ENCODE results near the gene TTC8.
"Not testable (repeated sequence)": the region's sequence is repeated elsewhere in the genome, so short reads cannot be mapped to it uniquely, and the experiment has no call there.

The TTC8 gene

DNA sequence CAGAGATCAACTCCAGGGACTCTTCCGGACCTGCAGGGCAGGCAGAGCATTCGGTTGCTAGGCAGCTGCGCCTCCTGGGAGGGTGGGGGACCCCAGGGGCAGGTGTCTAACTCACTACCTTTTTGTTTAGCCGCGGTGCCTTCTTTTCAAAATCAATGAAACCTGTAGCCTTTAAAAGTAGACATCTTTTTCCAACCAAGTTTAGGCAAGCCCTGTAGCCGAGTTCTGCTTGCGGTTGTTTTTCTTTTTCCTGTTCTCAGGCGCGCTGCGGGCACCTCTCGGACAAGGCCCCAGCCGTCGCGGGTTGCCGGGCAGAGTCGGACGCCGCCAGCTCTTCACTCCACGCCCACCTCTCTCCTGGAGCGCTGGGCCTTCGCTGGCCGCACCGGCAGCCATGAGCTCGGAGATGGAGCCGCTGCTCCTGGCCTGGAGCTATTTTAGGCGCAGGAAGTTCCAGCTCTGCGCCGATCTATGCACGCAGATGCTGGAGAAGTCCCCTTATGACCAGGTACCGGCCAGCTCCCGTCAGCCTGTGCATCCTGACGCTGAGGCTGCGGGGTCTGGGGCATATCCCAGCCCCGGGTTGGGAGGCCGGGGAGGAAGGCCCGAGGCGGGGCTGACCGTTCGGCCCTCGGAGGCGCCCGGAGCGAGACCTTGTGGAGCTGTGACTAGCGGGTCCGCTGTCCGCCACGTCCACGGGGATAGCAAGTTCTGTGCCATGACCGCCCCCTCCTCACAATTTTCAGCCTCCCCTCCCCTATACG, at the start of gene TTC8:
Gene TTC8, plus strand, starts transcription at position 338 of the 764 bp plus-strand sequence. Its CDS starts 57 bp downstream, at position 395.
- FAIRE-seq: peak; percentile 5

DNA sequence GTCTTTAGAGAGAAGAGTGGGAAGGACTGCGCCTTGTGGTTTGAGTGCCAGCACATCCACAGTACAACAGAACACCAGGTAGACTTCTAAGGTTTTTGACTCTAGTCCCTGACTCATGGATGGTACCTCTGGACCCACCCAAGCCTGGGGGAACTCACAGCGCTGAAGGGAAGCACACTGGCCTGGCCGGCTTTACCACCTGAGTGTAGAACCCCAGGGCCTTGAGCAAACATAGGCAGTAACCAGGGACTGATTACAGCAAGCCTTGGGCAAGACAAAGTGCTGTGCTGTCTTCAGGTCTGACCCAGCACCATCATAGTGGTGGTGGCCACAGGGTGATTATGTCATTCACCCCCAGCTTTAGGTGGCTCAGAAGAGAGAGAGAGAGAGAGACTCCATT, 48.9 kb upstream of the TTC8 start:
- FAIRE-seq: no peak

DNA sequence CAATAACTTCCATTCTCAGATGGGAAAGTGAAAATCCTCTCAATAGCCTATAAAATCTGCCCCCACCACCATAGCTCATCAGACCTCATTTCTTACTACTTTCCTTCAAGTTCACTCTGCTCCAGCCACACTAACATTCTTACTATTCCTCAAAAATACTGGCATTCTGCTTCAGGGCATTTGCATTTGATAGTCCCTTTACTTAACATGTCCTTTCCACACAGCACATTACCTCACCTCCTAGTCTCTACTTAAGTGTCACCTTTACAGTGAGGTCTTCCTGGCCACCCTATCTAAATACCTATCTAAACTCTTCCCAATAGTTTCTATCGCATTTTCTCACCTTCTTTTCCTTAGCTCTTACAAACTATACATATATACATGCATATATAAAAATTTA, 38.5 kb upstream of the TTC8 start:
- FAIRE-seq: no peak

DNA sequence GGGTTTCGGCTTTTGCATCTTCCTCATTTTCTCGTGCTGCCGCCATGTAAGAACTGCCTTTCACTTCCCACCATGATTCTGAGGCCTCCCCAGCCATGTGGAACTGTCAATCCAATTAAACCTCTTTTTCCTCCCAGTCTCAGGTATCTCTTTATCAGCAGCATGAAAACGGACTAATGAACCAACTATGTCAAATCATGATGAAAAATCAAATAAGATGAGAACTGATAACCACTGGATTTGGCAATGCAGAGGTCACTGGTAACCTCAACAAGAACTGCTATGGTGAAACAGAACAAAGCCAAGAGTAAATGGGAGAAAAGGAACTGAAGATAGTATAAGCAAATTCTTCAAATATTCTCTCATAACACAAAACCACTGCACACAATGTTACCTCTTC, 37.7 kb upstream of the TTC8 start:
- no peak for FAIRE-seq

DNA sequence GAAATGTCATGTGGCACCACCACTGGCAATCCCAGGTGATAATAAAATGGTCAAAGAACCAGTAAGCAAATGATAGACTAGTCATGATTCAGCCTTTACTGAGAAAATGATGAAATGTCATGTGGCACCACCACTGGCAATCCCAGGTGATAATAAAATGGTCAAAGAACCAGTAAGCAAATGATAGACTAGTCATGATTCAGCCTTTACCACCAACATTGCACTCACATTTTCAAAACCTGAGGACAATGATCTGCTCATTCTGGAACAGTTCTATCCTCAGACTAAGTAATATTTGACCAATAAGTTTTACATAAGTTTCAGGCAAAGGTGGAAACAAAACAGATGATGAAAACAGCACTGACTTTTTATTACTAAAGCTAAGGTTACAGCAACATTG, 34.9 kb upstream of the TTC8 start:
- FAIRE-seq: peak; percentile 53

DNA sequence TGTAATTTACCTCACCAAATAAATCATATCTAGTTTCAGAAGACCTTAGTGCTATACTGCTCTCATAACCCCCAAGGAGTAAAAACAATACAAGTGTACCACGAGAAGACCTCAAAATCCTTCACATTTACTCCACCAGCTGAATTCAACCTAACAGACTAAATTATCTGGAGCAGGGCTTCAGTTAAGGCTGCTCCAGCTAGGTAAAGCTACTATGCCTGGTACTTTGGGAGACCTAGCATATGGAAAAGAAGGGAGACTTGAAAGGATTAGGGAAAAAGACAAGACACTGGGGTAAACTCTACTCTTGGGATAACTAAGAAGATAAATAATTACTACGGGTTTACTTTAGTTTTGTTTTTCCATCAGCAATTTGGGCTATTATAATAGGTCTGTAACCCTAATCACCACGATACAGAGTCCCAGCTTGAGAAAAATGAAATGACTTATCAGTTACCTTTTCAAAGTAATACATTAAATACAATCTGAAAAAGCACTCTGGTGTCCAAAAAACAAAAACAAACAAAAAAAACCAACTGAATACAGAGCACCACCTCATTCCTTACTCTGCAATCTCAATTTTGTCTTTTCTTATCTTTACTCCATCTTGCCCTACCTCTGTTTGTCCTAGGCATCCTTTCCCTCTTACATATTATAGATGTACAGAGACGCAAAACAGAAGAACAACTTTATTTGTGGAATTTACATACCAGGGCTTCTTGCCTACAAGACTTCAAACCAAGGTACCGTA, 33.8 kb upstream of the TTC8 start:
- FAIRE-seq: no peak

DNA sequence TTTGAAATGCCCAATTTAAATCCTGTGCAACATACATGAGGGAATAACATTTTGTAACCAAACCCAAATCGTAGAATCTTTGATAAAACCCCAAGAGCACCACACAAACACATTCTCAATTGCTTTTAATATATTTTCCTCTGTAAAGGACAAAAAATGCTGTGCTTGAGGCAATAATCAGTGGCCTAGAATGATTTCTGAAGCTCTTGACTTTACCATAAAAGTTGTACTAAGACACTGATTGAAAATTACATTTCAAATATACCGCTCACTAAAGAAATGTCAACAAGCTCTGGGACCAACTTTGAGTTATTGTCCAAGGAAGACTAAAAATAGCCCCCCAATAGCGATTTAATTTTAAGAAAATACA, 33.2 kb upstream of the TTC8 start:
- FAIRE-seq: no peak

DNA sequence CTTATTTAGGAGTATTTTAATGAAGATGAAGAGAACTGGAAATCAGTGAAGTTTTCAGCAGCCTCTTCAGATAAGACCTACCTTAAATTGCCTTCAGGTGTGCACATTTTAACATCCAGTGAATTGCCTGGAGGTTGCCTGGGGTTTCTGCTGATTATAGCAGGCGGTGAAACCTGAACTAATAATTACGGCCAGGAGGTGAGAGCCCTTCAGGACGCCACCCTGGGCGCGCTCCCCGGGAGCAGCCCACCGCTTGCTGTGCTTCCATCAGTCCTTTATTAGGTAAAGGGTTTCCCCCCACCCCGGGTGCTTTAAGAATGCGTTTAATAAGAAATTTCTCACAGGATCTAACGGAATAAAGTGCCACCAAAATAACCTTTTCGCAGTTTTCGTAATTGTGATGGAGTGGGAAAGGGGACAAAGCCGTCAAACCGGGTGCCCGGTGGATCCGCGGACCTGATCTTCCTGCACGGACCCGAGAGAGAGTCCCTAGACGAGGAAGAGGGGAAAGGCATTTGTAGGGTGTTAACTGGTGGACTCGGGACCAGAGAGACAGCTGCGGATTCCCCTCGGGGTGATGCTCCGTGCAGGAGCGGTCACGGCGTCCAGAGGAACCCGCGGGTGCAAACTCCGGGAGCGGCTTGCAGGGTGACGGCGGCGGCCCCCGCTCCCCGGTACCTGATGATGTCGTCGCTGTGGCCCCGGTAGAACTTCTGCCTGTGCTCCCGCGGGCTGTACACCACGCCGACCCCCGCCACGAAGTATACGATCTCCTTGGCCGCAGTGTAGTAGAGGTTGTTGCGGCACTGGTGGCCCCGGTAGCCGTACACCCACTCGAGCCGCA, 32.6 kb upstream of the TTC8 start:
- FAIRE-seq: no peak

DNA sequence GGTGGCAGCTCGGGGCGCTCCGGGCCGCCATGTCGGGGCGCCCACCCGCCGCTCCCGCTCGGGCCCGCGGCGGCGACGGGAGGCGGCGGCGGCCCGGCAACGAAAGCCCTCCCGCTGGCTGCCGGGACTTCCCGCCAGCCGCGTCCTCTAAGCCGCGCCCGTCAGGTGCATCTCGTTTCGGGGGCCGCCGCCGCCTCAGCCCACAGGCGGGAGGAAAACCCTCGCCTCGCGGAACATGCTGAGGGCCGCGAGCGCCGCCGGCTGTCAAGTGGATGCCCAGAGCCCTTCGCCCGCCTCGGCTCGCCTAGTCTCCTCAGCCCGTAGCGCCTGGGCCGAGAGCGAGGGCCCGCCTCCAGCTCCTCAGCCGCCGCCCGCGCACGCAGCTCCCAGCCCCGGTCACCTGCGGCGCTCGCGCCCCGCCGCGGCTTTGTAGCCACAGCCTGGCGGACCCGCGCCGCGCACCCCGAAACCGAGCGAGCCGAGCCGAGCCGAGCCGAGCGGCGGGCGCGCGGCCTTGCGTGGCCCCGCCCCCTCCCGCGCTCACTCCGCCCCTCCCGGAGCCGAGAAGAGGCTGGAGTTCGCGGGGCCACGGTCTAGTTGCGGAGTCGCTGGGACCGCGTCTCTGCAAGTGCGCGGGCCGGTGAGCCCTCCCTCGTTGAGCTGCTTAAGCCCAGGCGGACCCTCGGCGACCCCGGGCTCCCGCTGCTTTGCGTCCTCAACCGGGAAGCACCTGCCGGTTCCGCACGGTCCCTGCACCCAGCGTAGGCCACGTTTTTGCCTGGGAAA, 31.8 kb upstream of the TTC8 start, which contains the start of gene EML5:
Gene EML5, minus strand, starts transcription at position 481 of the 786 bp plus-strand sequence. Its CDS starts 450 bp downstream, at position 31.
- no peak for FAIRE-seq

DNA sequence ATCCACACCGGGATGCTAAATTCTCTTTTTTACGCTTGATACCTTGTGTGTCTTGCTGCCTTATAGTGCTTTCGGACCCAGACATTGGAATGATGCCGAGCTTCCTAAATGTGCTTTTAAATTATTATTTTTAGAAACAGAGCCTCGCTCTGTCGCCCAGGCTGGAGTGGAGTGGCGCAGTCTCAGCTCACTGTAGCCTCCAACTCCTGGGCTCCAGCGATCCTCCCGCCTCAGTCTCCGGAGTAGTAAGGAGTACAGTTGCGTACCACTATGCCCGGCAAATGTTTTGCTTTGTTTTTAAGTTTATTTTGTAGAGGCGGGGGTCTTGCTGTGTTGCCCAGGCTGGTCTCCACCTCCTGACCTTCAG, 31.2 kb upstream of the TTC8 start:
- no peak for FAIRE-seq

DNA sequence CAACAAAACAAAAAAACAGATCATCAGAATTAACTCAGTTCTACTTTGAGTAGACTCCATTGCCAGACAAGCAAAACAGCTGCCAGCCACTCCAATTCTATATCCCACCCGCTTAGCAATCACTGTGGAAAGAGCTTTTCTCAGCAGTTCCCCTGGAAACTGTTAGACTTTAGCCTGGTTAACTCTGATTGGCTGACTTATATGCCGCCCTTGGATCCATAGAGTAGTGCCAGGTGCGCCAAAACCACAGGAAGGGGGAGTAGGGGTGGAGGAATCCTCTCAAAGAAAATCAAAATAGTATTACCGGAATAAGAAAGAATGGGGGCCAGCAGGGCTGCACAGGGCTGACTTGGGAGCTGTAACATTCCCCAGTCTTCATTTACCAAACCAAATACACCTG, 26.3 kb upstream of the TTC8 start:
- FAIRE-seq: no peak

DNA sequence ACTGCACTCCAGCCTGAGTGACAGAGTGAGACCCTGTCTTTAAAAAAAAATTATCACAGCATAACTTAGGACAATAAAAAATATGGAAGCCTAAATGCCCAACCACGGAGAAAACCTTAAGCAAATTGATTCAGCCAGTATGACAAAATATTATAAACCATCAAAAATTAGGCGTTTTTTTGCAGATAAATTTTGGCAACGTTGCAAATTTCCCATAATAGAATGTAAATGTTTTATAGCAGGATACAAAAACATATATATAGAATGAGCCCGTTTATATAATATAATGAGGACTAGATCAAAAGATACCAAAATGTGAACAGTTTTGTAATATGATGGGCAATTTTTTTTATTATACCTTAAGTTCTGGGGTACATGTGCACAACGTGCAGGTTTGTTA, 24.9 kb upstream of the TTC8 start:
- no peak for FAIRE-seq

DNA sequence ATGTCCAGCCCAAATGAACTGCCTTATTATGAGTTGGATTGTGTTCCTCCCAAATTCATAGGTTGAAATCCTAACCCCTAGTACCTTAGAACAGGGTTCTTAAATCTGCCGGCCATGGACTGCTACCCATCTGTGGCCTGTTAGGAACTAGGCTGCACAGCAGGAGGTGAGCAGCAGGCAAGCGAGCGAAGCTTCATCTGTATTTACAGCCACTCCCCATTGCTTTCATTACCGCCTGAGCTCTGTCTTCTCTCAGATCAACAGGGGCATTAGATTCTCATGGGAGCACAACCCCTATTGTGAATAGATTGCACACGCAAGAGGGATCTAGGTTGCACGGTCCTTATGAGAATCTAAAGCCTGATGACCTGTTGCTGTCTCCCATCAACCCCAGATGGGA, 21.9 kb upstream of the TTC8 start:
- FAIRE-seq: no peak

DNA sequence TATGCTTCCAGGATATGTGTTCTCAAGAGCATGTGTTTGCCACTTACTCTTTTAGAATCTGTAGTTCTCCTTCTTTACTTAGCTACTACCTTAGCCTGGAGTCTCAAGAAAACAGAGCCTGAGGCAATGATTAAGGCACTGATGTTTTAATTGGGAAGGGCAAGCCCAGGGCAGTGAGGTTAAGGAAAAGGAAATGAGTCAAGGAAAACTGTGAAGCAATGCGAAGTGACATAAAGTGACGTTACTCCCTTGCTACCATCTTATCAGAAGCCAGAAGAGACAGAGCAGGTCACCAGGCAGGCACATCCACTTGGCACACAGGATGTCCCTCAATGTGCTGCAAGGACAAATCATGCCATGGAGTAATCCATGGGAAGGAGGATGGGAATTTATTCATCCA, 20.4 kb upstream of the TTC8 start:
- no peak for FAIRE-seq

DNA sequence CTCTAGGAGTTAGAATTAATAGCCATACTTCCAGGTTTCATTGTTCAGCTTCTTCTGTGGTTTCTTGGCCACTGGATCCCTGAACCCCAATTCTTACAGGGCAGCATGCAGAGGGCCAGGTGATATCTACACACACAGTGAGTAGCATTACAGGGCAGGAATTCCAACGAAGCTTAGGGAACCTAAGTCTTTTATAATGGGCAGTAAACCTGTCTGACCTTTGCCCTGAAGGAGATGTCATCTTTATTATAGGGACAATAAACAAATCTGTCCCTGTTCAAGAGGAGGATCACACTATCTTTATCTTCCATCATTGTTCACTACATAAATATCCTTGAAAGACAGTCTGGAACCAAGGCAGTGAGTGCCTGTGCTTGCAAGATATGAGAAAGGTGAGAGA, 20.0 kb upstream of the TTC8 start:
- no peak for FAIRE-seq

DNA sequence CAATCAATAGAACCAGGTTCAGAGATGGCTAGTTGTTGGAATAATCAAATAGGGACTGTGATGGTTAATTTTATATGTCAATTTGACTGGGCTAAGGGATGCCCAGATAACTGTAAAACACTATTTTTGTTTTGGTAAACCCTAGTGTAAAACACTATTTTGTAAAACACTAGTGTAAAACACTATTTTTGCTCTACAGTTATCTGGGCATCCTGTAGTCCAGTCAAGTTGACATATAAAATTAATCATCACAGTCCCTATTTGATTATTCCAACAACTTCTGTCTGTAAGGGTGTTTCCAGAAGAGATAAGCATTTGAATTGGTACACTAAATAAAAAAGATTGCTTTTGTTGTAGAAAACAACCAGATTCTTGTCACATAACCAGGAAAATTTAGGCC, 16.1 kb upstream of the TTC8 start:
- no peak for FAIRE-seq

DNA sequence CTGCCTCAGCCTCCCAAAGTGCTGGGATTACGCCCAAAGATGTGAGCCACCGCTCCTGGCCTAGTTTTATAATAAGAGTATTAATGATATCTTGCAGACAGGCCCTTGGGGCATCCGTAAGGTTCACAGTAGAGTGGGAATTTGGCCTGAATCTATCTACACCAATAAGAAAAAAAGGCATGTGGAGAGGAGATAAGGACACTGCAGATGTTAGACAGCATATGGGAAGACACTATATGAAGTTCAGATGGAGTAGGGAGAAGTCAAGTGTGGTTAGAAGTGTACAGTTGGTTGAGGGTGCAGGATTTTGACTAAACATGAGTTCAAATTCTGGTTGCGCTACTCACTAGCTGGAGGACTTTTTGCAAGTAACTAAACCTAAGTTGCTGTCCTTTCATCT, 8.5 kb upstream of the TTC8 start:
- FAIRE-seq: no peak

DNA sequence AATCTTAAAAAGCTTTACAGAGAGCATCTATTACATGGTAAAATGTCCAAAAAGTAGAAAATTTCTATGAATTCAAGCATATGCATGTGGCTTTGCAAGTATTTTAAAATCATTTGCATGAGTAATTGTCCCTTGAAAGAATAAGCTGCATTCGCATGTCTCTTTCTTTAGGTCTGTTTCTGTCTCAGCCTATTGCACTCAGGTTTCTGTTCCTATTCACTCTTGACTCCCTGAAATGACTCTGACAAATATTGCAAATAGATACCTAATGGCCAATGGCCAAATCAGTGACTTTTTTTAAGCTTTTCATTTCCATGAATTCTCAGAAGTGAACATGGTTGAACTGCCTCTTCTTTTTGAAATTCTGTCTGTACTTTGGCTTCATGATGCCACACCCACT, 6.4 kb upstream of the TTC8 start:
- no peak for FAIRE-seq

DNA sequence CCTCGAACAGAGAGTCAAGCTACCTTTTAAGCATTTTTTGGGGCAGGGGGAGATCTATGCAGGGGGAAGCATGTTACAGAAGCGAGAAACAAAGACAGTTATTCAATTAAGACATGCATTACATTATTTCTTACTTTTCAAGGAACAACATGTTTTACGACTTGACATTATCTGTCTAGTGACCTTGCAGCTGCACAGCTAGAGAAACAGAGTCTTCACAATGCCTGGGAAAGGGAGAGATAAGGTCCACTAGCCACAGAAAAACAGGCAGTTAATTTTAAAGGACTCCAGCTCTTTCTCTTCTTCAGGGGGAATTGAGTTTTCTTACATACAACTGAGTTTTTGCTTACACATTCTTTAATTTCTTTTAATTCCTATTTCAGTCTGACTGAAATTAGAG, 4.8 kb upstream of the TTC8 start:
- FAIRE-seq: not testable (repeated sequence)

DNA sequence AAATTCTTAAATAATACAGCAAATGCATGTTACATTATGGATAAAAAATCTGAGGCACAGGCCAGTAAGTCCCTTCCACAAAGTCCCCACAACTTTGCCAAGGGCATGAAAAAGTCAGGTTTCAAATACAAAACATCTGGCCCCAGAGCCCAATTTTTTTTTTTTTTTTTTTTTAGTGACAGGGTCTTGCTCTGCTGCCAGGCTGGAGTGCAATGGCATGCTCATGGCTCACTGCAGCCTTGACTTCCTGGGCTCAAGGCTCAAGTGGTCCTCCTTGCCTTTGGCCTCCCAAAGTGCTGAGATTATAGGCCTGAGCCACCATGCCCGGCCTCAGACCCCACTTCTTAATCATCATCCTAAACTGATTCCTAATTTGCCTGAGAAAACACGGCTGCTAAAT, 3.1 kb upstream of the TTC8 start:
- no peak for FAIRE-seq

DNA sequence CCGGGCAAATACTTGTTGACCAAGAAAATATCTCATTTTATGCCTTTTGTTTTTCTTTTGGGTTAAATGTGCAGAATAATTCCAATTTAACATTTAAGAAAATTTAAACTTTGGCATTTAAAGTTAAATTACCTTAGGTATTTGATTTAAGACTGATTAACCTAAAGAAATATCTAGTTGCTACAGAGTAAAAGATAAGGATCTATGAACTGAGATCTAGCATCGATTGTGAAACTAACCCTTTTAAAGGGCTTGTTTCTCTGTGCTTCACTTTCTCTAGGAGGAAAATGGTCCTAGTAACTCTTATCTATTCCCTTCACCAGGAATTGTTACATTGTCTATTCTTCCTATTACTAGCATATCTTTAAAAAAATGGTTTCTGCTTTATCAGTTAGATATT, 2.6 kb upstream of the TTC8 start:
- no peak for FAIRE-seq

DNA sequence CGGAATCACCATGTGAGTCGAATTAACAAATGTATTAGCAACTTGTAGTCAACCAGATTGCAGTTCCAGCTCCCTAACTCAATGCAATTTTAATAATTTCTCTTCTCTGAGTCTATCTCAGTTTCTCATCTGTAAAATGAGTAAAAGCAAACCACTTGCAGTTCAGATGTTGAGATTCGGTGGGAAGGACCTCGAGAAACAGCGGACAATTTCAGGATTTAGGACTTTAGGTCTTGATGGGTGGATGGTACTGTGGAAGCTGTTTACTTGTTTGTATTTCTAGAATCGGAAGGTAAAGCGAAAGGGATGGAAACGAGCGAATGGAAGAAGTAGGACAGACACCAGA, 510 bp upstream of the TTC8 start:
- no peak for FAIRE-seq

DNA sequence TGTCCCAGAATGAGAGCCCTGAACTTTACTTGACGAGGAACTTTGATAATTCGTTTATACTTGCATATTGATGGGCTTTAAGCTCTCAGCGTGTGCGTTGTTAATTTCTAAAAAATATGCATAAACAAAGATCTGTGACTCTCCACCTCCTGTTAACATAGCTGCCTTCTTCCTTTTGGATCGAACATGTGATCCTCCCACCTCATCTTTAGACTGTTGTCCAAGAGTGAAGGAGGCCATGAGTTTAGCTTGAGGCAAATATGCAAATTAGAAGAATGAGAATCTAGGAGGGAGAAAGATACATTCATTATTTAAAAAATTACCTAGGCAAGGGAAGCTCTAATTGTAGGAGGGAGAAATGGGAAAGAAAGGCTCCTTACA, 617 bp downstream of the TTC8 start:
- FAIRE-seq: no peak
